ENCODE results near the gene PDCD11.
"Not testable (repeated sequence)": the region's sequence is repeated elsewhere in the genome, so short reads cannot be mapped to it uniquely, and the experiment has no call there.

PDCD11 gene

DNA sequence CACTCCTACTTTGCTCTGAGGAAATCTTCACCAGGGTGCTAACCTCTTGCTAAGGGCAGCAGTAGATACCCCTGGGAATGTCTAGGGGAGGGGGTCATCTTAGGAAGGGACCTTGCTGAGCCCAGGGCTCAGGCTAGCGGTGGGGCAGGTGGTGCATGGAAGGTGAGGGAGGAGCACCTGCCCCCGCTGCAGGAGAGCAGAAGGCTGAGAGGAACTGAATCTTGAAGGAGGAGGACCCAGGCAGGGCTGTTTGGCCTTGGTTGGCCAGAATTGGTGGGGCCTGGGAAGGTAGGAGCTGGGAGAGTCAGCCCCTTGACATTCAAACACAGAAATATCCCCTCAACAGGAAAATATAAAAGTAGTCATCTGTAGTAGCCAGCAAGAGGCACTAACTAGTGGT lies 75.6 kb downstream of the PDCD11 start:
- DNase-seq (ENCODE audit: low spot score): no peak

DNA sequence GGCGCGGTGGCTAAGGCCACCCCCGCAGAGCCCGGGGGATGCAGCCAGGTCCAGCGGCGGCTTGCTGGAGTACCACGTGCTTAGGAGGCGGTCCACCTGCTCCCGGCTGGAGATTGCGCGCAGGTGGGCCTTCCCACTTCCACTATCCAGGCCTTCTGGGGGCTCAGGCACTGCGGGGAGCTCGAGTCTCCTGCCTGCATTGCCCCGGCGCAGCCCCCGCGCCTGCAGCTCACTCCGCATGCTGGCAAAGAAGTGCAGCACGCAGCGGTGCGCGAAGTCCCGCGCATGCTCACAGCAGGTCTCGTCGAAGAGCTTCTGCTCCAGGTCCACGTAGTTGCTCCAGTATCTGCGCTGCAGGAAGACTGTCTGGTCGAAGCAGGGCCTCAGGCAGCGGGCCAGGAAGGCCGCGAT lies 76.8 kb downstream of the PDCD11 start:
- DNase-seq (ENCODE audit: low spot score): no peak

DNA sequence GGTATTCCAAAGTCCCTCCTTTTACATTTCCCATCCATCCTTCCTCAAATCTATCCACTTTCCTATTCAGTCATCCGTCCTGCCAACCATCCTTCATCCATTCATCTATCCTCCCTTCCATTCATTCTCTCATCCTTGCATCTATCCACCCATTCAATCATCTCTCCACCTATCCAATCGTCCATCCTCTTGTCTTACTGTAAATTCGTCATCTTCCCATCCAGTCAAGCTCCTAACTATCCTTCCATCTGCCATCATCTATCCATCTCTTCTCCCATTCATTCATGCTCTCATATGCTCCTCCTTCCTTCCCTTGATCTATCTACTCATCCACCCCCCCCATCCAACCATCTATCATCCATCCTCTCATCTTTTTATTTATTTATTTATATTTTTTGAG lies 77.7 kb downstream of the PDCD11 start:
- DNase-seq (ENCODE audit: low spot score): no peak

DNA sequence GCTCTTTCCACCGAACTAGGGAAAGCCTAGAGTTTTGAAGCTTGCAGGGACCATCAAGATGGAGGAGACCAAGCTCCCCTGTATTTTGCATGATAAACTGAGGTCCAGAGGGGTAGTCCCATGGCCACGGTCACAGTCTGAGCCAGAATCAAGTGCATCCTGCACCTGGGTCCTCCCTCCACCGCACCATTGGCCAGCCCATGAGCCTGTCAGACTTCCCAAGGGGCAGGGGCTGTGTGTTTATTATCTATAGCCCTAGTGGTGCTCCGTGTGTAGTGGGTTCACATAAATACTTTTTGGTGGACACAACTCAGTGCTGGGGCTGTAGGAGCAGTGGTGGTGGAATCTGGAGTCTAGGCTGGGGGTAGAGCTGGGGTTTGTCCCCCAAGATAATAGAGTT lies 79.0 kb downstream of the PDCD11 start:
- DNase-seq (ENCODE audit: low spot score): no peak

DNA sequence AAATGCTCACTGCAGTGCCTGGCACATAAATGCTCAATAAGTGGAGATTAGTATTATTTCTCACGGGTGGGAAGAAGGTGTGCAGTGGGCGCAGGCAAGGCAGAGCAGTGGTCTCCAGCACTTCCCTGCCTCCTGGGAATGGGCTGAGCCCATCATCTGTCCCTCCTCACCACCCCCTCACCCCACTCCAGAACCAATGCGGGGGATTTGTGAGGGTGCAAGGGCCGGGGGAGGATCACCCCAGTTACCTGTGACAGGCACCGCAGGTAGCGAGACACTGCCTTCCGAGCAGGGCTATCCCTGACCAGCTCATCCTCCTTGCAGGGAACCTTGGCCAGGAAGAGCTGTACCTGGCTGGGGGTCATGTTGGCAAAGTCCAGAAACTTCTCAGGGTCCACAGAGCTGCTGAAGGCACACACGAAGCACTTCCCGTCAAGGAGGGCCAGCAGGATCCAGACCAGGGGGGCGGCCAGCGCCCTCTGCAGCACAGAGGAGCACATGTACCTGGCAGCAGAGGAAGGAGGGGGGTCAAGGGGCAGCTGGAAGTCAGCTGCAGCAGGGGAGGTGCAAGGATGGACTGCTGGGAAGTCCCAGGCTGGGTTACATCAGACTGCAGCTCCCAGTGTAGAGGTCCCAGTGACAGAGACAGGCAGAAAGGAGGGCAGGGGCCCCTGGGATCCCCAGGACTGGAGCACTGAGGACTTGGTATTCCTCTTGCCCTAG lies 79.8 kb downstream of the PDCD11 start:
- no peak for DNase-seq (ENCODE audit: low spot score)

DNA sequence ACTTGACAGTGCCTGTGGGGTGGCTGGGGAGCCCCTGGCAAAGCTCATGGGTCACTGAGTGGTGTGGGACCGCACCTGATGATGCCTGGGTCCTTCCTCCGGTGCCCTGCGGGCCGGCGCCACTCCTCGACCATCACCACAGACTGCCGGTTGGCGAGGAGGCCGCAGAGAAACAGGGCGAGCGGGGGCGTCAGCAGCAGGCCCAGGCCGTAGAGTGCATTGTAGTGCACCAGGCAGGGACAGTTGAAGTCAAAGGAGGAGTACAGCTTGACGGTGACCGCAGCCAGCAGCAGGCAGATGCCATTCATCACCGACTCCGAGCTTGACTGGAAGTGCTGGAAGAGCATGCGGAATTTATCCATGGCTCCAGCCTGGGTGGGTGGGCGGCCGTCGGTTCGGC lies 82.2 kb downstream of the PDCD11 start:
- no peak for DNase-seq (ENCODE audit: low spot score)

DNA sequence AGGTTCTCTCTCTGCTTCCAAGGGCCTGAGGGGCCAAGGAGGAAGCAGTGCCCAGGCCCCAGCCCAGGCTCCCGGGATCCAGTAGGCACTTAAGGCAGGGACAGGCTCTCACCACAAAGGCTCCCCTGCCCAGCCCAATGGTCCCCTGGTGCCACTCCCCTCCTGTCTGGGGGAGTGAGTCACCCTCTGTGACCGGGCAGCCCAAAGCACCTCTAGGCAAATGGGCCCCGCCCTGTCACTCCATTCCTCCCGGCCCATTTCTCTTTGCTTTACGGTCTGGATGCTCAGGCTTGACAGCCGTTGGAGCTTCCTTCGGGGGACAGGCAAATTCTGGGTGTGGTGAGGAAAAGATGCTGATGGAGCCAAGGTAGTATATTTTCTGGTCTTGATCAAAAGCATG lies 82.7 kb downstream of the PDCD11 start, which contains the start of gene CALHM3:
Gene CALHM3, minus strand, starts transcription at position 106 of the 400 bp plus-strand sequence. CDS start 208 bp downstream, outside the sequence.
- DNase-seq (ENCODE audit: low spot score): no peak

DNA sequence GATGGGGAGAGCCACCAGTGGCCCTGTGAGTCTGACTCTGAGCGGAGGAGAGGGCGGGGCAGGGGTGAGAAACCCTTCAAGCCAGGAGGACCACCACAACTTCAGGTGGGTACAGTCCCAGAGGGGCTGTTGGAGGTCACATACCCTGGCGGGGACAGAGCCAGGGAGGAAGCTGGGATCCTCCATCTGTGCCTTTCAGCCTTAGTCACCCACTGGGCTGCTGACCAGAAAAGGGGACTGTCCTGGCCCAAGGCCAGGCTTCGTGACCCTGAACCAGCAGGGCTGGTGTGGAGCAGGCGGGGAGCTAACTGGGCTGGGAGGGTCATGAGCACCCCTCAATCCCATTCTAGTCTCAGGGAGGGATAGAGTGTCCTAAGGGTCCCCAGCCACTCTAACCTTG lies 84.1 kb downstream of the PDCD11 start:
- DNase-seq (ENCODE audit: low spot score): no peak

DNA sequence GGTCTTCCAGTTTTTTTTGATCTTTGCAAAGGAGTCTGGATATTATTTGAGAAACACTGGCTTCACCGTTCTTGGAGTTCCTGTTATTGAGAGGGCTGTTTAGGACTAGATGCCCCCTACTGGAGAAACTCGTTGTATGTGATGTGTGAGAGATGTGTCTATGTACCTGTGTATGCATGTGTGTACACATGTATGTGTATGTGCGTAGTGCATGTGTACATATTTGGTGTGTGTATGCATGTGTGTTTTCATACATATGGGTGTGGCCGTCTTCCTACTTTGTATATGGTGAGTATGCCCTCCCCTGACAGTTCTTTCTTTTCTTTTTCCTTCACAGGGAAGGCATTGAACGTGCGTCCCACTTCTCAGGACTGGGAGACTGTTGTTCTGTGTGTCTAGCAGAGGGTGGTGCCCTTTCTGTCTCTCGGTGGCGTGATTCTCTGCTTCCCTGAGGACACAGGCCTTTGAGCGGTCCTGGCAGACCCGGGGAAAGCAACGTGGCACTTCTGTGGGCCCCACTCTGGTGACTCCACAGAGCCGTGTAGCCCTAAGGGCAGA lies 85.6 kb downstream of the PDCD11 start:
- peak; percentile 55 for DNase-seq (ENCODE audit: low spot score)

DNA sequence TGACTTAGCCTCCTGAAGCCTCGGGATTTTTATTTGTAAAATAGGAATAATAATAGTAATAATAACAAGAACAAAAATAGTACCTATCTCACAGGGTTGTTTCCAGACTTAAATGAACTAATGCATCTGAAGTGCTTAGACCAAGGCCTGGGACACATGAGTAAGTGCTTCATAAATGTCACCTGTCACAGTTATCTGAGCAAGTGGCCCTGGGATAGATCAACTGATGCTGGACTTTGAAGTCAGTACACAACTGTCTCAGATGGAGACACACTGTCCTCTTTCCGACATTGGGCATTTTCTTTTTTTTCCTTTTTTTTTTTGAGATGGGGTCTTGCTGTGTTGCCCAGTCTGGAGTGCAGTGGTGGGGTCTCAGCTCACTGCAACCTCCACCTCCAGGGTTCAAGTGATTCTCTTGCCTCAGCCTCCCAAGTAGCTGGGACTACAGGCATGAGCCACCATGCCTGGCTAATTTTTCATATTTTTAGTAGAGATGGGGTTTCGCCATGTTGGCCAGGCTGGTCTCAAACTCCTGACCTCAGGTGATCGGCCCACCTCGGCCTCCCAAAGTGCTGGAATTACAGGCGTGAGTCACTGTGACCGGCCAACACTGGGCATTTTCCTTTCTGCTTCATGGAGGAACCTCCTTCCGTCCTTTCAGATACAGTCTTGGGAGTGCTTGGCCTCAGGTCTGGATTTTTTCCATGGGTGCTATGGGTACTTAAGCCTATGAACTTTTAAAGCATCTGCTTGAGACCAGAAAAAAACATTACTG lies 90.4 kb downstream of the PDCD11 start:
- DNase-seq (ENCODE audit: low spot score): not testable (repeated sequence)

DNA sequence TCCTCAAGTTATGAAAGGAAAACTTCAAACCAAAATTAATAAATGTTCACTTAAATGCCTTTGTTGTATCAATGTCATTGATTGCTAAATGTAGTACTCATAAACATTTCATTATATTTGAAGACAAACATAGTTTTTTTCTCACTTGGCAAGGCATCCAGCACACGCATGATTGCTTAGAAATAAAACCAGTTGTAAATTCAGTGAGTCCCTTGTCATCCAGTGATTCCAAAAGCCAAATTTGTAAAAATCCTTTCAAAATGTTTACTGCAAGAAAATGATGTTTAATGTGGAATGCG lies 90.9 kb downstream of the PDCD11 start:
- no peak for DNase-seq (ENCODE audit: low spot score)

DNA sequence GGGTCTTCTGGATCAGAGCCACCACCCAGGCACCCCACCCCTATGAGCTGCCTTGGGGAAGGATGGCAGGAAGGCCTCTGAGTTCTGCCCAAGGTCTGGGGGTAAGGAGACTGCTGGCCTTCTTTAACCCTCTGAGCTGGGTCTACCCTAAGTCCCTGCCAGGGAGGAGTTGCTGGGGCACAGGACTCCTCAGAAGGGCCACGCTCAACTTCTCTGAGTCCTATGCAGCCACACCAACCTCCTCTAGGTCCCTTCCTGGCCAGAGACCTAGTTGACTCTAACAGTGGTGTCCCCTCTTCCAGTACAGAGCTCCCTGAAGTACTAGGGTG lies 94.5 kb downstream of the PDCD11 start:
- DNase-seq (ENCODE audit: low spot score): no peak

DNA sequence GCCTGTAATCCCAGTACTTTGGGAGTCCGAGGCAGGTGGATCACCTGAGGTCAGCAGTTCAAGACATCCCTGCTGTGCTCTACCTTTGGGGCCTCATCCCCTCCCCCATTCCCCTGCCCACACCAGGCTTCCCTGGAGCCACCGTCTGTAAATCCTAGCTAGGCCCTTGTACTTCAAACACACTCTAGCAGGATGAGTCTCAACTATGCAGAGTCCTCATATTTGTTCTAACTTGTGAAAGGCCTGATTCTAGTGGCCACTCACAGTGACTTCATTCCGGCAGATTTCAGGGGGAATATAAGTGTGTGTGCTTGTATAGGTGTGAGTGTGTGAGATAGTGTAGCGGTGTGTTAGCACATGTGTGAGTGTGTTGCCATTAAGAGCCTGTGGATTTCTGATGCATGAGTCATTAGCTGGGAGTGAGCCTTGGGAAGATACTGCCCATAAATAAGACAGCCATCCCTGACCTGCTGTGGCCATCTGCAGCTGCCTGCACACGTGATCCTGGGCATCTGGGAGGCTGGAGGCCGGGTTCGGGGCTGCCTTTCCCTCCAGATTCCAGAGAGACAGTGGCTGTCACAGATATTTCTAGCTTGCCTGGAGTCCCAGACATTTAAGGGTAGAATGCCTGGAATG lies 95.4 kb downstream of the PDCD11 start:
- DNase-seq (ENCODE audit: low spot score): peak; percentile 46

DNA sequence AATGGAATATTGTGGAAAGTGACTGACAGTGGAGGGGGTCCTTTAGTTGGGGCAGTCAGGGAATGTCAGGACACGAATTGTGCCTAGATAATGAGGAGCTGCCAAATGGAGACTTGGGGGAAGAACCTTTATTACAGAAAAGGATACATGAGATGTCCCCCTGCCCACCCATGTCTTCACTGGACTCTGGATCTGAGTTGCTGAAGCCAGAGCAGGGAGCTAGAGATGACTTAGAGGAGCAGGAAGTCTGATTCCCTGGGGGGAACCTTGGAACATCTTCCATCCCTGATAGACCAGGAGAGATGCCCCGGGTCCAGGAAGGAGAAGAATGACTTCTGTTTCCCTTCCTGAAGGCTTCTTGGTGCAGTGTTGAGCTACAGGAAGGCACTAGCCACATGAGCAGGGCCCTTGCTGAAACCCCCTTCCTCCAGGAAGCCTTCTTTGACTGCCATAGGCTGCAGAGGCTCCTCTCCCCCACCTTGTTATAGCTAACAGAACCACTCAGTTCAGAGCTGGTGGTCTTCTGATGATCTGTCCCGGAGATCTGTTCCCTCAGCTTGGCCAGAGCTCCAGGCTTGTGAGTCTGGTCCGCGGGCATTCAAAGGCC lies 96.3 kb downstream of the PDCD11 start:
- no peak for DNase-seq (ENCODE audit: low spot score)

DNA sequence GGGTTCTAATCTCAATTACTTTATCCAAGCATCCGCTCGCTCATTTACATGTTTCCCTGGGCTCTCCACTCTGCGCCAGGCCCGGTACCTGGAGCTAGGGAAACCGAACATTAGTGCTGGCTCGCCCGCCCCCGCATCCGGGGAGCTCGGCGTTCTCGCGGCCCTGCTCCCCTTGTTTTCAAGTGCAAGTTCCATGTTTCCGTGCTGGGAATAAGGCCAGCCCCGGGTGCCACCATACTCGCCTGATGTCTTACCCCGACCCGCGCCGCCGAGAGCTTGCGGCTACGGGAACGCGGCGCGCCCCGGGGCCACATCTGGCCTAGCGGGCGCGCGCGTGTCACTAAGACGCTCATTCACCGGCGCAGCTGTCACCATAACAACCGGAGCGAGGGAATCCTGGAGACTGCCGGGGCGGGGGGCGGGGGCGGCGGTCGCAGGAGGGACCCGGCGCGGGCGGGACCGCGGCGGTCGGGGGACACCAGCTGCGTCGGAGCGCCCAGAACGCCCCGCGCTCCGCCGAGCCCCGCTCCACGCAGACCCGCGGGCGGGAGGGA lies 97.0 kb downstream of the PDCD11 start, which contains the start of gene NEURL1:
Gene NEURL1, plus strand, starts transcription at position 344 of the 554 bp plus-strand sequence. CDS start 683 bp downstream, outside the sequence.
- DNase-seq (ENCODE audit: low spot score): no peak

DNA sequence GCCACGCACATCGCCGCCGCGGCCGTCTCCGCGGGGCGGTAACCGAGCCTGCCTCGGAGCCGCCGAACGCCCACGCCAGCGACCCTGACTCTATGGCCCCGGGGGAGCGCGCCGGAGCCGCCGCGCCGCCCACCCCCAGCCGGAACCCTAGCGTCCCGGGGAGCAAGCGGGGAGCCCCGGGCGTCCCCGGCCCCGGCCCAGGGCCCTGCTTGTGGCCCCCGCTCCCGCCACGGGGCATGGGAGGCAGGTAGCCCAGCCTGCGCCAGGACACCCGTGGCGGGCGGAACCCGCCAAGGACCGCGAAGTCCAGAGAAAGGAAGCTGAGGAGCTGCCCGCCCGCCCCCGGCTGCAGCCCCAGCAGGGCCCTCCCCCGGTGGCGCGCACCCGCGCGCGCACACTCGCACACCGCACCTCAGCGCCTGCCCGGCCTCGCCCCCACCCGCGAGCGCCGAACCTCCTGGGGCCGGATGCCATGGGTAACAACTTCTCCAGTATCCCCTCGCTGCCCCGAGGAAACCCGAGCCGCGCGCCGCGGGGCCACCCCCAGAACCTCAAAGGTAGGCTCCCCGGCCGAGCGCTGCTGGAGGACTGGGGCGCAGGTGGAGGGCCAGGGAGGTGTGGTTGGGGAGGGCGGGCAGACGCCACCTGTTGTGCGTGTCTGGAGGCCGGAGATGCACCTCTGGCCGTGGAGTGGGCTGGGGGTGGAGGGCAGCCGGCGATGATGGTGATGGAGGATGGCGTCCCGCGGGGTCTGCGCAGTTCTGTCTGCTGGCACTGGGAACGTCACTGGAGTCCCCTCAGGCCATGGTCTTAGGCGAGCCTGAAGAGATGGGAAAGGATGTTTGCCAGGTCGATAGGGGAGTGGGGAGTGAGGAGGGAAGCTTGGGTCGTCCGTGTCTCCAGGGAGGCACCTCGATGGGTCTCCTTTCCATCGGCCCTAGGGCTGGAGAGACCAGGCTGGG lies 97.8 kb downstream of the PDCD11 start:
- no peak for DNase-seq (ENCODE audit: low spot score)

DNA sequence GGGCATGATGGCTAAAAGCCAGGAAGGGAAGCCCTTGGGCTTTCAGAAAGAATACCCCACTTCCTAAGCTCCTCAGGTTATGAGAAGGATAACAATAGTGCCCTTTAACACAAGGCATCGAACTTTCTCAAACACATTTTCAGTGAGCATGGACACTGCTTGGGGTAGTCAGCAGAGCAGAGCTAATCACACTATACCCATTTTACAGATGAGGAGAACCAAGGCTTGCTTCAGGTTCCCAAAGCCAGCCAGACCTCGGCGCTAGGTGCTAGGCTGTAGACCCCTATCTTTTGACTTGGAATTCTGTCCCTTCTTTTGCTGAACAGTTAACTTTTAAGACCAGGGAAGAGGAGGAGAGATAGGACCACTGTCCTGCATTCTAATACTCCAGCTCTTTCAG lies 98.9 kb downstream of the PDCD11 start:
- DNase-seq (ENCODE audit: low spot score): no peak
